SHP77 treated with DMSO at 0.1 percent for 48 hours (cell line): ENCODE measurements around the gene UBXN10.

ENCODE experiments used
- DNase-seq: peaks from one replicate; lab custom pipeline; 2025; lab: John Stamatoyannopoulos, UW

The UBXN10 gene

DNA sequence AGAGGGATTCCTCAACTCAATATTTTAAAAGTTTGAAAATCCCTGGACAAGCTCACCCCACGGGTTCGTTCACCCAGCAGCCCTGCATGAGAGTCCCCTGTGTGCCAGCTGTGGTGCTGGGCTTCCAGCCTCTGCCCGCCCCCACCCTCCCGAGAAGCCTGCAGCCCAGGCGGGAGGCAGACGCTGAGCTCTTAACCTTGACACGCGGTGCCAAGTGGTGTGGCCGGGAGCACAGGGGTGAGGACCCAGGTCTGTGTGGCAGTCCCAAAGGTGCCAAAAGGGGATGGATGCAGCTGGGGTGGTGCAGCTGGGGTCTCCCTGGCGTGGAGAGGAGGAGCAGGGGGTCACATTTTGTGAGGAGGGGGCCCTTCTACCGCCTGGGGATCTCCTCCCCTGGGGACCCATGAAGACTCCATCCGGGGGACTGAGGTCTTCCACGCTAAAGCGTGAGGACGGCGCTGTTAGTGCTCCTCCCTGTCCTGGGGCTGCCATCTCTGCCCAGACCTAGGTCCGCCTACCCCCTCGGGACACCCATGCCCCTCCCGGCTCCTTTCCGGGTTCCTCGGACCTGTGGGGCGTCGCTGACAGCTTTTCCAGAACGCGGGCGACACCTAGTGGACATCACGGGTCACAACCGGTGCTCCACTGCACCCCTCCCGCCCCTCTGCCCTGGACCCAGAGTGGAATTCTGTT is 33.8 kb upstream of the UBXN10 start:
- DNase-seq, result peak; percentile 6

DNA sequence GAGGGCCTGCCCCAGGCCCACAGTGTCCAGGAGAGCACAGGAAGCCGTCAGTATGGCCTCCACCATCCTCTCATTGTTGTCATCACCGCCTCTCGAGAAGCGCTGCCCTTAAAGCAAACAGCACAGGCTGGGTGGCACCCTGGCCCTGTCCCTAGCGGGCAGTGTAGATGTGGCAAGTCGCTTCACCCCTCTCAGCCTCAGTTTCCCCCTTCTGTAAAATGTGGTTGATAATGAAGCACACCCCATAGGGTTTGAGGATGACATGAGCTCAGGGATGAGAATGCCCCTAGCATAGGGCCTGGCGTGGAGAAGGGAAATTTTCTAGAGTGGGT is 33.3 kb upstream of the UBXN10 start:
- no peak for DNase-seq

- no peak for DNase-seq
Measured at GRCh38 chr1:20153000-20153418, 32.9 kb upstream of the UBXN10 start.

DNA sequence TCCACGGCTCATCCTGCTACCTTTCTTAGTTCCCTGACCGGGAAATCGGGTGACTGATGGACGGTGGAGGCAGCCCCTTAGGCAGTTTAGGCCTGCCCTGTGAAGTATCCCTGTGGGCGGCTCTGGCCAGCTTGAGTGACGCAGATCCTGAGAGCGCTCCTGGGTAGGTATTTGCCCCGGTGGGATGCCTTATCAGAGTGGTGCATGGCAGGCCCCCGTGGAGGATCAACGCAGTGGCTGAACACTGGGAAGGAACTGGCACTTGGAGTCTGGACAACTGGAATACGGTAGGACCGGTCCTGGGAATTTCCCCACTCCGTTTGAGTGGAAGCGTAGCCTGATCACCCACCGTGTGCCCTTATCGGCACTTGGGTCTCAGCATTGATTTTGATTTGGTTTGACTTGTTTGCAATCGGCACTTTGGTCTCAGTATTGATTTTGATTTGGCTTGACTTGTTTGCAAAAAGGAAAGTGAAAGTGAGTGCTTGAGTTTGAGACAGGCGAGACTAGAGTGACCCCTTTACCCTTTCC is 31.5 kb upstream of the UBXN10 start:
- DNase-seq, result no peak

- DNase-seq, result no peak
Measured at GRCh38 chr1:20158358-20159070, 27.4 kb upstream of the UBXN10 start.

GRCh38 chr1:20160034-20160433 is 25.9 kb upstream of the UBXN10 start:
- no peak for DNase-seq

DNA sequence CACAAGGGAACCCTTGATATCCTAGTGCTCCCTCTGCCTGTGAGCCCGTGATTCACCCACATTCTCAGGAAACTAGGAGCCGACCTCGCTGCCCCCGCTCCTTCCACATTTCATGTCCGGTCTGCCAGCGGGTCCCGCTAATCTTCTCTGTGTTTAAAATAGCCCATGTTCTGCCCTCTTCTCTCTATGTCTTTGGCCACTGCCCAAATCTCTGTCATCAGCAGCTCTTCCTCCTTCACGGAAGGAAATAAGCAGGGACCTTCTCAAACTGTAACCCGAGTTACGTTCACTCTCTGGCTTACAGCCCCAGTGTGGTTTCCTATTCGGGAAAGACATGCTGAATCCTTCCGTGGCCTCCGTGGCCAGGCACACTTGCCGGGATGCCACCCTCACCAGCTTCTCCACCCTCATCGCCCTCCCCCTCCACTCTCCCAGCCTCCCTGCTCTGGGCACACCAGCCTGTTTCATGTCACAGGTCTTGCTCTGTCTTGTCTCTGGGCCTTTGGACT is 21.1 kb upstream of the UBXN10 start:
- no peak for DNase-seq

- no peak for DNase-seq
Measured at GRCh38 chr1:20165522-20165951, 20.4 kb upstream of the UBXN10 start.

GRCh38 chr1:20166051-20166450 is 19.8 kb upstream of the UBXN10 start:
- DNase-seq, result no peak

DNA sequence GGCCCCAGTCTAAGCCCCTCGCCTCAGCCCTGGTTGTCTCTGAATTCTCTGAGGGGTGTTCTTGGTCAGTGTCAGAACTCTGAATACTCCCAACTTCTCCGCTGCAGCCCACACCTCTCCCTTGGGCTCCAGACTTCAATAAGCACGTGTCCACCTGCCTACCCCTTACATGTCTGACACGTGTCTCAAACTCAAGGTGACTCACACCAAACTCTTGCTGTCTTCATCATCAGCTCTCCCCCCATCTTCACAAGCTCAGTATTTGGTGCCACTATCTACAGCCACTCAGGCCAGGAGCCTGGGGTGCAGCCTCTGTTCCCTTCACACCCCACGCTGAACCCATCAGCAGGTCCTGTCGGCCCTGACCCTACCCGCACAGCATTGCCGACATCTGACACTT is 18.8 kb upstream of the UBXN10 start:
- DNase-seq, result no peak

GRCh38 chr1:20168564-20169491 is 17.1 kb upstream of the UBXN10 start:
- DNase-seq, result no peak

- no peak for DNase-seq
Measured at GRCh38 chr1:20169932-20170331, 16.0 kb upstream of the UBXN10 start.

- DNase-seq, result no peak
Measured at GRCh38 chr1:20172033-20172590, 13.8 kb upstream of the UBXN10 start.

GRCh38 chr1:20174937-20175666 is 10.8 kb upstream of the UBXN10 start:
- DNase-seq, result no peak

DNA sequence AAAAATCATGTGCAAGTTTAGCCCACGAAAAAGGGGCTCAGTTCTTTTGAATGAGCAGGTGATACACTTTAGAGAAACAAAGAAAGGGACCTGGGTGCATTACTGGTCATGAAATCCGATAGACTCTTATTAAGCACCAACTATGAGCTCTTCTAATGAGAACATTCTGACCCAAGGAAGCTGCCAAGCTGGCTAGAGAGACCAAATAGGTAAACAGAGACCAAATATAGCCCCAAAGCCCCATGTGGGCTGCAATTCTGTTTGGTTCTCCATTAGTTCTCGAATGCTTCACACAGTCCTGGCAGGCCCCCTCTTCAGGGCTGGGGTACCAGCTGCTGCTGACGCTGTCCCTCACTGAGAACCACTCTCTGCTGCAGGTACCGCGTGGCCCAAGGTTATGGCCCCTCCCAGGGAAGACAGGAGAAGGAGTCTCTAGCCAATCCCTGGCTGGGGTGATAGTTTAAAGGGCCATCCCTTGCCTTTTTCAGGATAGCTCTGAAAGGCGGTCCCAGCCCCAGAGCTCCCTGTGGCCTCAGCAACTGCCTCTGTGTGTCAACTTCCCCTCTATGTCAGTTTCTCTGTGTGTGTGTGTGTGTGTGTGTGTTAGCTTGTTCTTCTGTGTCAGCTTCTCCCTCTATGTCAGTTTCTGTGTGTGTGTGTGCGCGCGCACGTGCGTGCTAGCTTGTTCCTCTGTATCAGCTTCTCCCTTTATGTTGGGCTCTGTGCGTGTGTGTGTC is 7.1 kb upstream of the UBXN10 start:
- DNase-seq, result no peak

GRCh38 chr1:20179371-20180128 is 6.3 kb upstream of the UBXN10 start:
- no peak for DNase-seq

DNA sequence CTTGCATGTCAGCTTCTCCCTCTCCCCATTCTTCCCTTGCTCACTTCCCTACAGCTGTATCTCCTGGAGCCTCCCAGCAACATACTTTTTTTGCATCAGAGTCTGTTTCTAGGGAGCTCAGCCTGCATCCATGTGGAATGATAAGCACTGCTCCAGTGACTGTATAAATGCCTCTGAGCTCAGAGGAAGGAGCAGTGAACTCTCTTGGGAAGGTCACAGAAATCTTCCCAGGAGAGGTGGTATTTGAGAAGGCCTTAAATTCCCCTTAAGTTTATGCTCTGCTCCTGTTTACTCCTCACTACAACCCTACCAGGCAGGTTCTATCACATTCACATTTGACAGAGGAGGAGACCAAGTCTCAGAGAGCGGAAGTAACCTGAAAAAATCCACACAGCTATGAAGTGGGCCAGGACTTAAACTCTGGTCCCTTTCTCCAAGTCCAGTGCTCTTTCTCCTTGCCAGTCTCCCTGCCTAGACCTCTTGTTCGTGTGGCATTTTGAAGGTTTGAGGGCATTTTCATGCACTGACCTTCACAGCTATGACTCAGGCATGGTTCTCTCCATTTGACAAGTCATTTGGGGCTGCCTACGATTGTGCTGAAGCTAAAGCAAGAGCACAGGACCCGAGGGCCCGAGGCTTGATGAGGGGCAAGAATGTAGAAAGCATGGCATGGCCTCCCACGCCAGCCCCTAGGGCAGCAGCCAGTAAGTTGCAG is 5.6 kb upstream of the UBXN10 start:
- DNase-seq, result no peak

GRCh38 chr1:20180844-20181207 is 5.1 kb upstream of the UBXN10 start:
- DNase-seq, result no peak

DNA sequence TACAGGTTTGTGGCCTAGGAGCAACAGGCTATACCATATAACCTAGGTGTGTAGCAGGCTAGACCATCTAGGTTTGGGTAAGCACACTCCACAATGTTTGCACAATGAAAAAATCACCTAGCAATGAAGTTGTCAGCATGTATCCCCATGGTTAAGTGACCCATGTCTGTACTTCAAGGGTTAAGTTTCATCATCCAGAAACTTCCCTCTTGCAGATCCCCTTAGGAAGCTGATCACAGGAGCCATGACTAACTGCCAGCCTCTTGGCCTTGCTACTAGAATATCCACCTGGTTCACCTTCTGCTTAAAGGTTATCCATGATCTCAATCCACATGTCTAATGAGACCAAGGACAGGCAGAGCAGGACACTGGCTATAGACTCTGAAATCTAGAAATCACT is 3.5 kb upstream of the UBXN10 start:
- DNase-seq, result no peak
